Naive thymus-derived CD4-positive, alpha-beta T cell (primary cell): ENCODE results near the gene CDK10. TPM values are rescaled to one million over a fixed set of nuclear protein-coding genes. Genes with fewer than 3 reads are reported as not detected.

Experiments
- ATAC-seq: fragments of 150-1000 bp; cut with Tn5 transposase; 2 replicates; pipeline ENCODE4 v1.10.0; 2021; ENCODE audit warnings: mild to moderate bottlenecking, moderate library complexity
- CTCF ChIA-PET: fragments of 350-600 bp; sonication (Branson Sonifier 250); formaldehyde crosslinking; loops from one replicate; lab custom pipeline; 2021; ENCODE audit warnings: antibody characterized with exemption; lab: Charles Lee
- POLR2A ChIA-PET: fragments of 350-600 bp; sonication (Branson Sonifier 250); formaldehyde crosslinking; loops from one replicate; lab custom pipeline; 2021; ENCODE audit warnings: antibody characterized with exemption, inconsistent platforms; lab: Charles Lee
- DNase-seq, 9 donors: peaks; one replicate each; pipeline versions ENCODE4 v3.0.0 to v3.0.0-alpha.2; 2020 to 2022; ENCODE audit warnings: mixed read lengths in 1 of 9
- H3K27ac ChIP-seq: one replicate; pipeline ENCODE4 v1.7.0; 2013; ENCODE audit warnings: mild to moderate bottlenecking, low read depth, low read length, moderate library complexity
- H3K27me3 ChIP-seq, 2 donors: one replicate each; pipeline ENCODE4 v1.7.0; 2013; ENCODE audit warnings: low read length in 2 of 2, mild to moderate bottlenecking in 2 of 2, moderate library complexity in 2 of 2; ENCODE audit not compliant: control insufficient read depth in 2 of 2, insufficient read depth in 2 of 2
- H3K36me3 ChIP-seq, 3 experiments: 1 replicate in 2 of 3; 2 replicates in 1 of 3; pipeline ENCODE4 v1.7.0; 2013; ENCODE audit warnings: low read length in 3 of 3, mild to moderate bottlenecking in 3 of 3, moderate library complexity in 1 of 3; ENCODE audit not compliant: insufficient read depth in 3 of 3, control insufficient read depth in 2 of 3
- H3K4me1 ChIP-seq, 2 donors: one replicate each; pipeline ENCODE4 v1.7.0; 2013; ENCODE audit warnings: low read length in 2 of 2, mild to moderate bottlenecking in 2 of 2, moderate library complexity in 1 of 2; ENCODE audit not compliant: control insufficient read depth in 2 of 2, insufficient read depth in 2 of 2
- H3K4me3 ChIP-seq: 2 replicates; pipeline ENCODE4 v1.7.0; 2013; ENCODE audit warnings: mild to moderate bottlenecking, low read length
- H3K9me3 ChIP-seq, 3 experiments: 1 replicate in 2 of 3; 2 replicates in 1 of 3; pipeline ENCODE4 v1.7.0; 2013; ENCODE audit warnings: low read length in 3 of 3; ENCODE audit not compliant: control insufficient read depth in 2 of 3
- H3K27ac Mint-ChIP-seq, 9 donors: one replicate each; pipeline ENCODE4 v1.8.0; 2020 to 2022; ENCODE audit warnings: mixed read lengths in 9 of 9, mild to moderate bottlenecking in 8 of 9, moderate library complexity in 5 of 9, inconsistent platforms in 2 of 9
- H3K27me3 Mint-ChIP-seq, 5 donors: one replicate each; pipeline ENCODE4 v1.8.0; 2021 to 2022; ENCODE audit warnings: mixed read lengths in 5 of 5, mild to moderate bottlenecking in 1 of 5
- H3K36me3 Mint-ChIP-seq, 5 donors: one replicate each; pipeline ENCODE4 v1.8.0; 2020 to 2022; ENCODE audit warnings: mixed read lengths in 5 of 5, mild to moderate bottlenecking in 3 of 5, inconsistent platforms in 1 of 5
- H3K4me1 Mint-ChIP-seq, 7 donors: one replicate each; pipeline ENCODE4 v1.8.0; 2020 to 2022; ENCODE audit warnings: mixed read lengths in 7 of 7, mild to moderate bottlenecking in 3 of 7, inconsistent platforms in 1 of 7
- H3K4me3 Mint-ChIP-seq, 10 donors: one replicate each; pipeline ENCODE4 v1.8.0; 2020 to 2022; ENCODE audit warnings: mild to moderate bottlenecking in 10 of 10, mixed read lengths in 10 of 10, moderate library complexity in 6 of 10, inconsistent platforms in 2 of 10
- H3K9me3 Mint-ChIP-seq, 11 donors: one replicate each; pipeline ENCODE4 v1.8.0; 2020 to 2022; ENCODE audit warnings: mixed read lengths in 11 of 11, mild to moderate bottlenecking in 4 of 11, inconsistent platforms in 1 of 11, moderate library complexity in 1 of 11
- intact Hi-C, 2 donors: fragments of 100-400 bp; cut with micrococcal nuclease; formaldehyde crosslinking; loops; one replicate each; pipeline ENCODE4 v1.15.1; 2023
- polyA plus RNA-seq, 2 donors: library from polyadenylated mRNA; unstranded; fragments of 300-500 nt; fragmentation: Illumina TruSeq; gene quantifications; one replicate each; pipeline ENCODE4 v1.2.3, GENCODE V29; 2021
- total RNA-seq, 6 experiments: library from RNA in 5 of 6; stranded (reverse) in 5 of 6; gene quantifications; 1 replicate in 5 of 6; 2 replicates in 1 of 6; pipeline ENCODE4 v1.2.3 and lab custom pipeline; 2021 to 2026

CDK10 gene
- total and polyA plus RNA-seq, 7 experiments from 2014 or later: 32.8 to 150 (median 99.3) TPM

DNA sequence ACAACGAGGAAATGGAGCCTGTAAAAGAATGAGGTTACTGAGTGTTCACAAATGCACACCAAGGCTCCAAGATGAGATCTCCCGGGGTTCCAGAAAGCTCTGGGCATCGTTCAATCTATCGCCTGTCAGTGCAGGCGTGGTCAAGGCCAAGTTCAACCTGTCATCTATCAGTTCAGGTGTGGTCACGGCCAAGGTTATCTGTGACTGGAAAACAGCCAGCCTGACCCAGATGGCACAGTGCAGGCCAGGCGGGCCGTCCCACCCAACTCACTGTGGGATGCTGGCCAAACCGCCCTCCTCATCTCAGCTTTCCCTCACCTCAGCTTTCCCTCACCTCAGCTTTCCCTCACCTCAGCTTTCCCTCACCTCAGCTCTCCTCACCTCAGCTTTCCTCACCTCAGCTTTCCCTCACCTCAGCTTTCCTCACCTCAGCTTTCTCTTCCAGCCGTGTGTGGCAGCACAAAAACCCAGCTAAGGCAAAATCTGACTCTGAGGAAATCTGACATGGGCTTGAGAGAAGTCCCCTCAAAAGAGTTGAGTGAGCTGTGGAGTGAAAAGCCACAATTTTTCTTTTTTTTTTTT lies 31.3 kb upstream of the CDK10 start:
- Histone ChIP-seq H3K27ac (no peak overlapping the region), H3K27me3 (no peaks in the 10 kb centered on the region), H3K4me1 (peaks cover 6 to 16% of the 10 kb centered on the region in 2 donors), H3K9me3 (no peaks in the 10 kb centered on the region), H3K36me3 (peaks cover 0 to 23% (median 0%) of the 10 kb centered on the region in 3 experiments), H3K4me3 (no peak overlapping the region)
- ChIA-PET CTCF (interaction anchor here (0.6 kb wide), 1 partner anchor 68 kb away, joined by 4 read pairs; no protein-coding TSS in a partner anchor), POLR2A (interaction anchor here (0.6 kb wide), 1 partner anchor 23 kb away, joined by 3 read pairs; no protein-coding TSS in a partner anchor)
- no peaks in the 10 kb centered on the region for H3K9me3 Mint-ChIP-seq
- peaks cover 0 to 7% (median 0%) of the 10 kb centered on the region in 5 donors for H3K36me3 Mint-ChIP-seq
- no peak for DNase-seq
- intact Hi-C loops: loop anchor here (5.0 kb wide), 2 partner anchors 148 to 408 kb away; partner anchors contain the start of gene SPG7 (in 1 of the 2)
- no peak for ATAC-seq
- peak overlapping the region in 7 of 9 donors; percentile 5 to 85 (median 69) for H3K27ac Mint-ChIP-seq
- no peaks in the 10 kb centered on the region for H3K27me3 Mint-ChIP-seq
- H3K4me3 Mint-ChIP-seq: peak overlapping the region in 8 of 10 donors; percentile 25 to 92 (median 76)
- H3K4me1 Mint-ChIP-seq: peaks cover 17 to 40% (median 32%) of the 10 kb centered on the region in 7 donors

DNA sequence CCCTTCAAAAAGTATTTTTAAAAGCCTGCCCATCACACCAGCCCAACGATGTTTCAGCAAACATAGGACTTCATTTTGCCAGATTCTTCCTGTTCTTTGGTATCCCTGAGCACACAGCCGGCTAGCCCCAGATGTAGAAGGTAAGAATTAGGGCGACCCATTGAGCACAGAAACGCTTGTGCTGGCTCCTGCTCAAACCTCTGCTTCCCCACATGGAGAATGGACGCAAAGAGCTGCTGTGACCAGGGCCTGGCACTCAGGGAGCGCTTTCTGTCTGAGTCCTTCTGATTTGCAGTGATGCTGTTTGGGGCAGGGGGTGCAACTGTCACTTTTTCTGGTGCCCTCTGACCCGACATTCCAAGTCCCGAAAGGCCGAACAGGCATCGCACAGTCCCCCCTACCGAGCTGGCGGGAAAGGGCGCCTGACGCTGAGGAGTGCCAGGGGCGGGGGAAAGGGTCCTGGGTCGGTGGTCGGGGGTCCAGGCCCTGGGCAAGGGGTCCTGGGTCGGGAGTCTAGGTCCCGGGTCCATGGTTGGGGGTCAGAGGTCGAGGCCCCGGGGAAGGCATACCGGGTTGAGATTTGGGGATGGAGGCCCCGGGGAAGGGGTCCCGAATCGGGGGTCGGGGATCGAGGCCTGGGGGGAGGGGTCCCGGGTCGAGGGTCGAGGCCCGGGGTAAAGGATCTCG lies 29.9 kb upstream of the CDK10 start:
- peak overlapping the region; percentile 75 to 93 (median 81) for H3K4me3 Mint-ChIP-seq
- H3K9me3 Mint-ChIP-seq: no peaks in the 10 kb centered on the region
- Histone ChIP-seq H3K27me3 (no peaks in the 10 kb centered on the region), H3K4me1 (peaks cover 6 to 16% of the 10 kb centered on the region in 2 donors), H3K36me3 (peaks cover 0 to 10% (median 0%) of the 10 kb centered on the region in 3 experiments), H3K4me3 (peak overlapping the region; percentile 88), H3K9me3 (no peaks in the 10 kb centered on the region), H3K27ac (peak overlapping the region; percentile 85)
- peaks cover 5 to 17% (median 8%) of the 10 kb centered on the region in 5 donors for H3K36me3 Mint-ChIP-seq
- ChIA-PET CTCF (no interaction called here), POLR2A (interaction anchor here (0.7 to 2.7 kb wide), 2 partner anchors 44 to 1700 kb away, joined by 3 to 13 read pairs; partner anchors contain the start of gene SPATA2L)
- H3K27ac Mint-ChIP-seq: peak overlapping the region; percentile 67 to 89 (median 85)
- ATAC-seq: no peak
- no peaks in the 10 kb centered on the region for H3K27me3 Mint-ChIP-seq
- intact Hi-C loops: loop anchor here (1.0 to 5.0 kb wide), 6 partner anchors 30 to 409 kb away; partner anchors contain the start of genes CDK10 (in 1 of the 2), SPG7 (in 1 of the 2) and TCF25 (in 1 of the 2)
- no peak for DNase-seq
- H3K4me1 Mint-ChIP-seq: peaks cover 17 to 44% (median 36%) of the 10 kb centered on the region in 7 donors

DNA sequence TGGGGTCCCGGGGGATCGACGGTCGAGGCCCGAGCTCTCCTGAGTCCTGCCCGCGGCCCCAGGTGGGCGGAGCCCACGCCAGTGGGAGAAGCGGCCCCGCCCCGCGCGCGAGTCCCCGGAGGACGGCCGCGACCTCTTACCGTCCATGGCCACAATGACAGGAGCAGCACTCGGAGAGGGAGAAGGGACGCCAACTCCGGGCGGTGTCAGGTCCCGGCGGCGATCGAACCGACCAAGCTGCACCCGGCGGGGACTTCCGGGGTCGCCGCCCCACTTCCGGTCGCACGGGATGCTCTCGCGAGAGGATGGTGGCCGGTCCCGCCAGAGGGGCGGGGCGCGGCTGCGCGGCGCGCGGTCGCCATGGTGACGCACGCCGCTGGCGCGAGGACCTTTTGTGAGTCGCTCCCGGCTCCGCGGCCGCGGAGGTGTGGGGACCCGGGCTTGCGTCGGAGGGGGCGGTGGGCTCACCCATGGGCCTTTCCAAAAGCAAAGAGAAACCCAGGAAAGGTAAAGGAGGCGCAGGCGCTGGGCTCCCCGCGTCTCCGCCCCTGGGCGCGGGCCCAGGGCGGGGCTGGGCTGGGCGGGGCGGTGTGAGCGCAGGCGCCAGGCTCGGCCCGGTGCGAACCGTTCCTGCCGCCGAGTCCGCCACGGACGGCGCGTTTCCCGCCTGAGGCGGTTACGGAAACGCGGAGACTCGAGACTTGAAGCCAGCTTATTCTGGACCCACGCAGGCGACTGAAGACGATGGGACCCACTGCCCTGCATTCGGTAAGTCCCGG lies 28.9 kb upstream of the CDK10 start, which contains the start of the genes CHMP1A and SPATA33:
Gene CHMP1A, minus strand, starts transcription at position 267 of the 779 bp plus-strand sequence. Its CDS starts 120 bp downstream, at position 147.
Gene SPATA33, plus strand, starts transcription at position 395 of the 779 bp plus-strand sequence. Its CDS starts 76 bp downstream, at position 471.
- Mint-ChIP-seq H3K9me3 (no peaks in the 10 kb centered on the region), H3K36me3 (peaks cover 7 to 23% (median 10%) of the 10 kb centered on the region in 5 donors), H3K4me1 (peaks cover 17 to 44% (median 36%) of the 10 kb centered on the region in 7 donors), H3K27ac (peak within 1 kb of the TSS; percentile 71 to 89 (median 85)), H3K4me3 (peak within 1 kb of the TSS; percentile 82 to 93 (median 86)), H3K27me3 (no peaks in the 10 kb centered on the region)
- intact Hi-C loops: loop anchor here (1.0 to 5.0 kb wide), 8 partner anchors 29 to 410 kb away; partner anchors contain the start of genes CDK10 (in 2 of the 2), RPL13 (in 2 of the 2), SPG7 (in 1 of the 2) and TCF25 (in 1 of the 2)
- no peaks in the 10 kb centered on the region for H3K27me3 ChIP-seq
- H3K4me1 ChIP-seq: peaks cover 6 to 16% of the 10 kb centered on the region in 2 donors
- H3K36me3 ChIP-seq: peaks cover 0 to 5% (median 0%) of the 10 kb centered on the region in 3 experiments
- POLR2A ChIA-PET: interaction anchor here (0.6 to 2.7 kb wide), 6 partner anchors 29 to 417 kb away, joined by 3 to 13 read pairs (median 3); partner anchors contain the start of genes CDK10, SPATA2L and TCF25
- peak within 1 kb of the TSS; percentile 85 for H3K27ac ChIP-seq
- H3K4me3 ChIP-seq: peak within 1 kb of the TSS; percentile 88
- DNase-seq: peak; percentile 87 to 98 (median 94)
- CTCF ChIA-PET: interaction anchor here (0.6 kb wide), 1 partner anchor 285 kb away, joined by 3 read pairs; no protein-coding TSS in a partner anchor
- ATAC-seq: peak; percentile 95
- H3K9me3 ChIP-seq: no peaks in the 10 kb centered on the region

DNA sequence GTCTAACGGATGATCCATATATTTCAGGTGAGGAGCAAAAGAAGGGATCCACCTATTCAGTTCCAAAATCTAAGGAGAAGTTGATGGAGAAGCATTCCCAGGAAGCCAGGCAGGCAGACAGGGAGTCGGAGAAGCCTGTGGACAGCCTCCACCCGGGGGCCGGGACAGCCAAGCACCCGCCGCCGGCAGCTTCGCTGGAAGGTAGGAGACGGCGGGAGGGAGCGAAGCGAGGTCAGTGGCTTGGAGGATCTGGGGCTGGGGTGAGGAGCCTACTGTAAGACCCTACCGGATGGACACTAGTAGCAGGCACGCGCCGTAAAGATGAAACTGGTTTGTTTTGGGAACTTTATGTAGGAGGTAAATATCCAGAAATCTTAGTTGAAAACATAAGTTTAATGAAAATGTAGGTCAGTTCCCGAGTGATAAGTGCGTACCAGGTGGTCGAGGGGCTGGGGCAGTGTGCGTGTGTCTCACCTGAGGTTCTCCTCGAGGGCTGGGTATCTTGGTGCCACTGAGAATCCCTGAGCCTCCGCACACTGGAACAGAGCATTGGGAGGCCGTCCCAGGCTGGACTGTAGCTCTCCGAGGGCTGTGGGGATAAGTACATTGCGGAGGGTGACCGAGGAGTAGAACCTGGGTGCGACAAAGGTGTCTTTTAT lies 28.1 kb upstream of the CDK10 start:
- H3K4me1 Mint-ChIP-seq: peaks cover 17 to 44% (median 36%) of the 10 kb centered on the region in 7 donors
- H3K4me3 Mint-ChIP-seq: peak overlapping the region; percentile 82 to 93 (median 86)
- no peaks in the 10 kb centered on the region for H3K27me3 ChIP-seq
- H3K9me3 Mint-ChIP-seq: no peaks in the 10 kb centered on the region
- ChIA-PET CTCF (no interaction called here), POLR2A (interaction anchor here (1.3 to 2.7 kb wide), 3 partner anchors 29 to 418 kb away, joined by 3 to 13 read pairs (median 3); partner anchors contain the start of genes CDK10 and SPATA2L)
- H3K27ac ChIP-seq: peak overlapping the region; percentile 85
- H3K4me1 ChIP-seq: peaks cover 6 to 16% of the 10 kb centered on the region in 2 donors
- no peak for ATAC-seq
- peak overlapping the region; percentile 88 for H3K4me3 ChIP-seq
- H3K27me3 Mint-ChIP-seq: no peaks in the 10 kb centered on the region
- H3K9me3 ChIP-seq: no peaks in the 10 kb centered on the region
- peak overlapping the region; percentile 64 to 85 (median 81) for H3K27ac Mint-ChIP-seq
- peaks cover 7 to 23% (median 10%) of the 10 kb centered on the region in 5 donors for H3K36me3 Mint-ChIP-seq
- intact Hi-C loops: loop anchor here (1.0 to 5.0 kb wide), 6 partner anchors 28 to 411 kb away; partner anchors contain the start of genes RPL13 (in 2 of the 2), CDK10 (in 1 of the 2) and SPG7 (in 1 of the 2)
- peaks cover 0 to 5% (median 0%) of the 10 kb centered on the region in 3 experiments for H3K36me3 ChIP-seq
- peak in 1 of 9 donors; percentile 41 for DNase-seq

DNA sequence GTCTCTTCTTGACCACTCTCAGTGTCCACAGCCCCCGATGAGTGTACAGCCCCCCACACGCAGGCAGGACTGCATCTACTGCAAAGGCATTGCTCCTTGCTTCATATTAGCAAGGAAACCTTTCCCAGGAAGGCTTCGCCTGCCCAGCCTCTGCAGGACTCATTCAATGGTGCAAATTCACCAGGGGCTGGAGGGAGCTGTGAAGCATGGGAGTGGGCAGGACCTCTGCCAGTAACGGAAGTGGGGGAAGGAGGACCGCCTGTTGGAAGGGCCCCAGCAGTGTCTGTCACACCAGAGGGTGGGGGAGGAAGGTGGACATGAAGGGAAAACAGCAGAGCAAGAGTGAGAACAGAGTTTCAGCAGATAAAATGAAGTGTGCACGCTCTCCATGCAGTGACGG lies 26.3 kb upstream of the CDK10 start:
- Histone ChIP-seq H3K9me3 (no peaks in the 10 kb centered on the region), H3K4me3 (no peak overlapping the region), H3K27me3 (no peaks in the 10 kb centered on the region), H3K36me3 (peaks cover 0 to 5% (median 0%) of the 10 kb centered on the region in 3 experiments), H3K4me1 (peaks cover 6 to 16% of the 10 kb centered on the region in 2 donors), H3K27ac (no peak overlapping the region)
- ATAC-seq (no peak), DNase-seq (no peak)
- Mint-ChIP-seq H3K27ac (peak overlapping the region in 1 of 9 donors; percentile 45), H3K36me3 (peaks cover 7 to 23% (median 10%) of the 10 kb centered on the region in 5 donors), H3K4me1 (peaks cover 10 to 36% (median 26%) of the 10 kb centered on the region in 7 donors), H3K4me3 (peak overlapping the region in 2 of 10 donors; percentile 20 to 34), H3K27me3 (no peaks in the 10 kb centered on the region), H3K9me3 (no peaks in the 10 kb centered on the region)
- intact Hi-C loops: no loop called here
- CTCF ChIA-PET: no interaction called here
- POLR2A ChIA-PET: no interaction called here
